Raji (cell line): ENCODE measurements around the gene CTIF.

Experiments used
- POLR2A ChIP-seq: IDR thresholded peaks from 2 replicates; pipeline ENCODE4 v1.6.1; 2011; ENCODE audit warnings: low read depth, low read length, control low read depth; ENCODE audit not compliant: insufficient read depth

Gene CTIF

DNA sequence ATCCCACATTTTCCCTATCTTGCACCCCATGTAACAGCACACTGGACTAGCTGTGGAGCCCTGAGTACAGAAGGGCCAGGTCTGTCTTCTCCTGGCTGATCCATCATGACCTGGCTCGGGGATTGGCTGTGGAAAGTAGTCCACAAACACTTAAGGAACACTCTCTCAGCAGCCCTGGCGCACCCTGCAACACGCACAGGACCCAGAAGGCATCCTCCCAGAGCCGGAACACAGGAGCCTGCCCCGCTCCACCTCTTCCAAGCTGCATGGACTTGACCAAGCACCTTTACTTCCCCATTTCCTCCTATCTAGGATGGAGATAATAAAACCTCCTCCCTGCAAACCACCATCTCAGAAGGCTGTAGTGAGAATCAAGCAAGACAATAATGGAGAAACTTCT lies 151.7 kb downstream of the CTIF start:
- no peak for TF ChIP-seq POLR2A

DNA sequence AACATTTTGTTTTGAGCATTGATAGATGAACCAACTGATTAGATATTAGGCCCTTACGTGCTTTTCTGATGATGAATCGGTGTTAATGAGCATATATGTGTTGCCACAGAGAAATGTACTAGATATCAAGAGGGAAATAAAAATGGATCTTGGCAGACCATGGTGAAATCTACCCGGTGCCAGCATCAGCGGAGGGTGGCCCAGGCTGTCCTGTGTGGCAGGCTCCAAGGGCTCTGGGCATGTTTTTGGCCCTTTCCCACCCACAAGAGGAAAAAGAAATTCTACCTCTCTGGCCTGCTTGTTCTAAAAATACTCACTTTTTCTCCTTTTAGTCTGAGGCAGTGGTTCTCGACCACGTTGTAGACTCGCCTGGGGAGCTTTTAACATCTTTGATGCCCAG lies 154.2 kb downstream of the CTIF start:
- no peak for TF ChIP-seq POLR2A

DNA sequence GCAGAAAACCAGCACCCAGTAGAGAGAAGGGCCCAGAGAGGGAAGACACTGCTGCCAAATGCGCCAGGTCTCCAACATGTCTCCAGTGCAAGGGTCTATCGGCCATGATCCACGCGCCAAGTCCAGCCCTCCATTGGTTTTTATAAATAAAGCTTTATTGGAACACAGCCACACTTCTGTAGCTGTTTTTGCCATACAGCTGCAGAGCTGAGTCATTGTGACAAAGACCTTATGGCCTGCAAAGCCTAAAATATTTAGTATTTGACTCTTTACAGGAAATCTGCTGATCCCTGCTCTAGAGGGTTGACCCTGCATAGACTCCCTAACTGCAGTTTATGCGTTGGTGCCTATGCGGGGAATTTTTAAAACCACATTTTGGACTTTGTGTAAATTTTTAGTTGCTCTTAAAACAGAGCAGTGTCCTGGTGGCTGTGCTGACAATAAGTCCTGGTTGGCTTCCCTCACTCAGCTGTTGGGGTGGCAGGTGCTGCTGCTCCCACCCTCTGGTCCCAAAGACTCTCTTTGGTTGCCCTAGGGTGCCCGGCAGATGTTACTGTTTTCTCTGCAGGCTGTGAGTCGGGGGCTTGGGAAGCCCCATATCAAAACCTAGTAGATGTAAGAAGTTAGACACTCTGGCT lies 154.9 kb downstream of the CTIF start:
- TF ChIP-seq POLR2A: no peak

DNA sequence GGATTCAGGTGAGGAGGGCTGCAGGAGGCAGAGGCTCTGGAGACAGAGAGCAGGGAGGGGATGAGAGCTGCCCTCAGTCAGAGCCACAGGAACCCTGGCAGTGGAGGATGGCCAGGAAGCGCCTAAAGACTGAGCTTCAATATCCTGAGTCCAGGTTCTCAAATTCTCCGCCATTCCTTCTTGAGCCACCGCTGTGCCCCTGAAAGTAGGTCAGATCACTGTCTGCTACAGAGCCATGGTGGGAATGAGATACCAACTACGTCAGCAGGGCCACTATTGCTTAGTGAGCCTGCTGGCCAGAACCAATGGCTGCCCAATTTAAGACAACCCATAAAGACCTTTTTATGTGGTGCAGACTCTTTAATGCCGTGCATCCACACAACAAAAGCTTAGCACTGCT lies 155.5 kb downstream of the CTIF start:
- TF ChIP-seq POLR2A: no peak

DNA sequence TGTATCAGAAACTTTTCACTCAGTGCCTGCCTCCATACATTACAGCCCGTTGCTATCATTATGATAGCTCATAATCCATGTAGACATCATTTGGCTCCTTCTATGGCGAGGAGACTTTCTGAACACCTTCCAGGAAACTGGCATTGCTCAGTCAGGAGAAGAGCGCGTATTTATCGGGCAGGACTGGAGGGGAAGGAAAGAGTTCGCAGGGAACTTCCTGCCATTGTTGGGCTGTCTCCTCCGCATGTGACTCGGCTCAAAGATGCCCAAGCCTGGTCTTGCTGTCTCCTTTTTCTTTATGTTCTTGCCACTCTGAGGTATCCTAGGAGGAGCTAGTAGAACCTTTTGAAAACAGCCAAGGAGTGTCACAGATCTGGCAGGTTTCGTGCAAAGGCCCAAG lies 156.8 kb downstream of the CTIF start:
- no peak for TF ChIP-seq POLR2A

DNA sequence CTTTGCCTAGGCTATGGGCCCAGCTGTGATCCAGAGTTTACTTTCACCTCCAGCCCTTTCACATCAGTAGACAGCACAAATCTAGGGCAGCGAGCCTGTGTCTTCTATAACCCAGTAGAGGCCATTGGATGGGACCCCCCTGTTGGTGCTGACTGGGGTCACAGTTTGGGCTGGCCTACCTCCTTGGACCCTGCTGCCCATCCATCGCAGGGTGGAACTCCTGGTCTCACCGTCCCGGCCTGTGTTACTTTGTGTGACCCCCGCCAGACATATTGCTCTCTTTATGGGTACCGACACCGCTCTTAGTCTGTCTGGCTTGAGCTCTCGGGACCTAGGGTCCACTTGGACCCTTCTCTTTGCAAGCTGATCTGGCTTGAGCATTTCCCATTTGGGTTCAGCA lies 157.4 kb downstream of the CTIF start:
- TF ChIP-seq POLR2A: no peak

DNA sequence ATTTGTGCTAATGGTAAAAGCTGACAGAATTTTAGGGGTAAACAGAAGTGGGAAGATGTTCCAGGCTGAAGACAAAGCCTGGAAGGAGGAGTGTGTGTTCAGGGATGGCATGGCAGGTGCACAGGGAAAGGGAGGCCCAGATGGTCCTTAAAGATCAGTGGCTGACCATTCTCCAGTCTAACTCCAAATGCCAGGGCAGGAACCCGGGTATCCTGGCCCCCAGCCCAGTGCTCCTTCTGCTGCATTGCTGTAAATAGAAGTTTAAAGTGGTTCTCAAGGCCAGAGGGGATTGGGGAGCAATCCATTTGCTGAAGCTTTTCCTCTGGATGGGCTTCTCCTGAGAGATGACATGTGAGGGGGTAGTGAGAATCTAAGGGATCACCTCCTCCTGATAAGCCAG lies 158.6 kb downstream of the CTIF start:
- TF ChIP-seq POLR2A: no peak

DNA sequence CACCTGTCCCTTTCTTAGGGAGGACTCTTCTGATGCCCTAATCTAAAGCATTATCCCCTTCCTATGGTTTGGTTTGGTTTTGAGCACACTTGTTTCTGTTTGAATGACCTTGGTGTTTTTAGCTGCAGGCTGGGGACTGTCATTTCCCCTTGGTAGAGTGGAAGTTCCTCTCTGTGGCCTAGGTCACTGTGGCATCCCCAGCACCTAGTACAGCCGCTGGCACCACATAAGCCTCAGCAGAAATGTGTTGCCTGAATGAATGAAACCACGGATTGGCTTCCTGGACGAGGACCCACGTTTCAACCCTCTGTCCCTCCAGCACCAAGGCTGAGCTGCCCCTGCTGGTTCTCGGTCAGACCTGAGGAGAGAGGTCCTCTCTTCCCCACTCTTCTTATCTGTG lies 159.9 kb downstream of the CTIF start:
- TF ChIP-seq POLR2A: no peak

DNA sequence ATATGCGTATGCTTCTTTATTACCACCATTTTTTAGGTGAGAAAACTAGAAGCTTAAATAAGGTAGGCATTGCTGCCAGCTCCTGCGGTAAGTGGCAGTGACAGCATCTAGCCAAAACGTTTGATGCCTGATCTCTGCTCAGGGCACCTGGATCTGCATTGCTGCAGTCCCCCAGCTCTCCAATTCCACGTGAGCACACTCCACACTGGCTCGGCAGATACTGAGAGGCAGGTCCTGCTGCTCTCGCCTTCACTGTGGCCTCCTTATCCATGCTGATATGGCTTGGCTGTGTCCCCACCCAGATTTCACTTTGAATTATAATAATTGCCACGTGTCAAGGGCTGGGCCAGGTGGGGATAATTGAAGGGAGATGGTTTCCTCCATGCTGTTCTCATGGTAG lies 160.9 kb downstream of the CTIF start:
- no peak for TF ChIP-seq POLR2A

DNA sequence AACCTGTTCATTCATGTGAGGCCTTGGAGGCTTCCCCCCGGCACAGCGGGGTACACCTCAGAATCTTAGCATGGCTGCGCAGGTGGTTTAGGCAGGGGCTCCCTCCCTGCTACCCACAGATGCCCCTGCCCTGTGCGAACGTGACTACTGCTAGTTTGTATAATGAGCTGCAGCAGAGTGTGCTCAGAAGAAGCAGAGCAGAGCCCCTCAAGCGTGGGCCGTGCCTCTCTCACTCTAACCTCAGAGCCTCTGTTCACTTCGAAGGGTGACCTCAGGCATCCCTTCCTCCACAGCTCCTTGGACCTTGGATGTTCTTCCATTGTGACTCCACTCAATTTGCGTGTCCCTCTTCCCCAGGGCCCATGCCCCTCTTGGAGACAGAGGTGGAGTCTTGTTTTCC lies 161.6 kb downstream of the CTIF start:
- no peak for TF ChIP-seq POLR2A

DNA sequence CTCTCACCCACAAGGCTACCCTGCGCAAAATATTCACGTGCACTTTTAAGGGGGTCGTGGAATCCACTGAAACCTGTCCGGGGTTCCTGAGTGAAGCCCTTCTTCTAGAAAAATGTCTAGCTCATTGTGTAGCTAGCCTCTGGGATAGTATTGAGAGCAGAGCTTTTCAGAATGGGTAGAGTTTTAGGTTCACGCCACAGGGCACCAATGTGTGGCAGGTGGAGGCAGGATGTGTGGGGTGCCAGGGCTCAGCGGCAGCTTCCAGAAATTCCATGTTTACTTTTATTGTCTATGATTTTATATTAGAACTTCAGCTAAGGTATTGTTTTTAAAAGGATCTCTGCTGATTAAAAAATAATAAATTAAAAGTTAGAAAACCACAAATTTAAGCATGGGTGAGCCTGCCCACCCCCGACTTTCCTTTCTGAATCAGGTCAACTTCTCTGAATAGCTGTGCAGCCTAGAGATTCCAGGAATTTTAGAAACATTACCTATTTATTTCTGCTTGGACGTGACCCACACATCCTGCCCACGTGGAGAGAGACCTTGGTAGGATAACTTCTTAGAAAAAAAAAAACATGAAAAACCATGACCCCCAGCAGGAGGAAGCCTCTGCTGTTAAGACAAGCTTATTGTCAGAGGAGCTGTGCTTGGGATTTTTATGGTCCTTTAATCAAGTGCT lies 163.7 kb downstream of the CTIF start:
- no peak for TF ChIP-seq POLR2A

DNA sequence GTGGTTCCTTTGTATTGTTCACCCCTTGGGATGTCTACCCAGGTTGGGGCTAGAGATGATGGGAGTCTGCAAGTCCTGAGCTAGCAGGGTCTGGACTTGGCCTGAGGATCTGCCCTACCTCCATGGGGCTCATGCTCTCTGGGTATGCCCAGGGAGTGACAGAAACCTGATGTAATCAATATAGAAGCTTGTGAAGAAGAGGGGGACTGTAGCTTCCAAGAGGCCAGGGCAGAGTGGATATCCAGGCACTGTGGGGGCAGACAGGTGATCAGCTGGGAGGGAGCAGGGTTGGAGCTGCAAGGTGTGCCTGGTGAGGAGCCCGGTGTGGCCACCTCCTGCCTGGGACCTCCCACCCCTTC lies 164.2 kb downstream of the CTIF start:
- TF ChIP-seq POLR2A: no peak

DNA sequence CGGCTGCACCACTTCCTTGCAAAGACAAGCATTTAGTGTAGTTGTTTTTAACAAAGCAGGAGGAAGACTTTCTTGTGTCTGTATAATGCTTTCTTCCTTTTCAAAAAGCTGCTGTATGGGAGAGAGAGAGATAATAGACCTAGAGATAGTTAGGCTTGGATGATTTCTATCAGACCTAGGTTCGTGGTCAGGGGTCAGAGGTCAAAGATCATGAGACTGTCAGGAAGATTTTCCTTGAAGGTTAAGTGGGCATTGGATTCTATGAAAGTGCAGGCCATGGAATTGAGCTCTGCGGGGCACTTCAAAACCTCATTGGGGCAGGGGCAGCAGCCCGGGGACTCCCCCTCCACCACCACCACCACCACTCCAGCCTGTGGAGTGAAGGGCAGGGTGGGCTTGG lies 164.6 kb downstream of the CTIF start:
- no peak for TF ChIP-seq POLR2A

DNA sequence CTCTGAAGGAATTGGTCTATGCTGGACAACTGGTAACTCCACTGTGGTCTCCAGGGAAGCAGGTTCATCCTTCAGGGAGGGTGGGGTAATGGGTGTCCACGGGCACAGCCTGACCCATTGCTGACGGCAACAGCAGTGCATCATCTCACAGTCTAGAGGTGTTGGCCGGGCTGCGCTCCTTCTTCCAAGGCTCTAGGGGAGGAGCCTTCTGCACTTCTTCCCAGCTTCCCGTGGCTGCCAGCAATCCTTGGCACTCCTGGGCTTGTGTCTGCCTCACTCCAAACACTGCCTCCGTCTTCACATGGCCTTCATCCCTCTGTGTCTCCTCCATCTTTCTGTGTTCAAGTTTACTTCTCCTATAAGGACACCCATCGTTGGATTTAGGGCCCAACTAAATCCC lies 166.2 kb downstream of the CTIF start:
- no peak for TF ChIP-seq POLR2A

DNA sequence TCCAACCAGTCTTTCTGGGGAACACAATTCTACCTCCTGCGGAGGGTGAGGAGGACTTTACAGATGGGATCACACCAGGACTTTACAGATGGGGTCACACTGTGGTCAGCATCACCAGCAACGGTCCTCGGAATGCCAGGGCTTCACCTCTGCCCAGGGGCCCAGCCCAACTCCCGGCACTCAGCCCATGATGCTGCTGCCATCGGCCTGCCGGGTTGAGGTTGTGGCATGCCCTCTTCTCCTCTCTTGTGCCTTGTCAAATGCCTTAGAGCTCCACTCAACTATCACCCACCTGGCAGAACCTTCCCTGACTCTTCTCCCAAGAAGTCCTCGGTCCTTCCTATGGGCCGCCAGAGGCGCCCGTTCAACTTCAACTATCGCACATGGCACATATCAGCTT lies 166.7 kb downstream of the CTIF start:
- no peak for TF ChIP-seq POLR2A

DNA sequence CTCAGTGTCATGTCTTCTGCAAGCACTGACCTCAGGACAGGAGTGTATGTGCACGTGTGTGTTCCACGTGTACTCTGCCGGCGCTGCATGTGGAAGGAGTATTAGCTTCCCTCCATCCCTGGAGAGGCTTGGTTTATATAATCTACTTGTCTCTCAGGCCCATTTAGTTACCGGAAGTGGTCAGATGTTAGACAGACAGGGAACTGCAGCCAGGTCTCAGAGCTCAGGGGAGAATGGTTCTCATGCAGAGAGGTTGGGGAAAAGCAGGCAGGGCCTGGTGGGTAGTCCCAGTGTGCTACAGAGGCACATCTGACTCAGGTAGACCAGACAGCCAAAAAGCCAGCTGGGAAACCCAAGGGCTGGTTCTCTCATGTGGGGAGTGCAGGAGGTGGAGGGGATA lies 167.9 kb downstream of the CTIF start:
- TF ChIP-seq POLR2A: no peak
